HepG2 (cell line): Measurements from ENCODE around the gene SRC. TPM values are rescaled to one million over a fixed set of nuclear protein-coding genes. Genes with fewer than 3 reads are reported as not detected.

Source experiments
- CBX1 ChIP-seq: IDR thresholded peaks from one replicate; pipeline ENCODE4 v1.6.1; 2016; ENCODE audit warnings: antibody characterized with exemption, low read depth
- CCDC6 ChIP-seq: sonication (generic); formaldehyde crosslinking; IDR thresholded peaks from 2 replicates; pipeline ENCODE4 v1.8.1; 2022; ENCODE audit warnings: mild to moderate bottlenecking, missing genetic modification reagents, moderate library complexity
- FOXP1 ChIP-seq, 2 experiments: fragments of 450-650 bp in 1 of 2; IDR thresholded peaks; 2 replicates each; pipeline ENCODE4 v1.6.1; 2017 to 2018; ENCODE audit warnings: antibody characterized with exemption in 1 of 2
- HIVEP1 ChIP-seq: sonication (generic); formaldehyde crosslinking; IDR thresholded peaks from 2 replicates; pipeline ENCODE4 v1.4.0; 2020; ENCODE audit warnings: mild to moderate bottlenecking, missing genetic modification reagents
- HMG20A ChIP-seq: IDR thresholded peaks from 2 replicates; pipeline ENCODE4 v1.6.1; 2016; ENCODE audit warnings: borderline replicate concordance
- HNF4G ChIP-seq, 2 experiments: sonication (generic) in 1 of 2; formaldehyde crosslinking in 1 of 2; IDR thresholded peaks; 2 replicates each; pipeline versions ENCODE4 v1.4.0 to v1.6.1; 2011 to 2020; ENCODE audit warnings: borderline replicate concordance in 2 of 2, low read depth in 2 of 2, mild to moderate bottlenecking in 2 of 2, low read length in 1 of 2, missing genetic modification reagents in 1 of 2, moderate library complexity in 1 of 2
- HOXA5 ChIP-seq: sonication (generic); formaldehyde crosslinking; IDR thresholded peaks from 2 replicates; pipeline ENCODE4 v1.4.0; 2020; ENCODE audit warnings: missing genetic modification reagents
- KLF6 ChIP-seq: IDR thresholded peaks from 2 replicates; pipeline ENCODE4 v1.8.0; 2016; ENCODE audit warnings: missing biosample characterization, missing genetic modification reagents
- NR2C2 ChIP-seq: sonication (generic); formaldehyde crosslinking; IDR thresholded peaks from 2 replicates; pipeline ENCODE4 v1.4.0; 2020; ENCODE audit warnings: missing genetic modification reagents, mild to moderate bottlenecking, moderate library complexity, borderline replicate concordance
- POLR2A ChIP-seq, 2 experiments: IDR thresholded peaks; 2 replicates each; pipeline ENCODE4 v1.6.1; 2011; ENCODE audit warnings: low read depth in 2 of 2, low read length in 2 of 2, mild to moderate bottlenecking in 1 of 2, moderate library complexity in 1 of 2; ENCODE audit not compliant: insufficient read depth in 1 of 2
- PRMT3 ChIP-seq: sonication (generic); formaldehyde crosslinking; IDR thresholded peaks from 2 replicates; pipeline ENCODE4 v1.8.1; 2022; ENCODE audit warnings: low read depth, mild to moderate bottlenecking, moderate library complexity, missing genetic modification reagents, borderline replicate concordance
- REL ChIP-seq: sonication (generic); formaldehyde crosslinking; conservative IDR thresholded peaks from 2 replicates; pipeline ENCODE4 v1.8.0; 2022; ENCODE audit warnings: mild to moderate bottlenecking, missing genetic modification reagents, moderate library complexity
- REST ChIP-seq, 2 experiments: IDR thresholded peaks; 2 replicates each; pipeline ENCODE4 v1.6.1; 2011 to 2012; ENCODE audit warnings: low read length in 2 of 2, borderline replicate concordance in 1 of 2, low read depth in 1 of 2, mild to moderate bottlenecking in 1 of 2, moderate library complexity in 1 of 2
- SKI ChIP-seq: fragments of 450-650 bp; IDR thresholded peaks from one replicate; pipeline ENCODE4 v1.6.1; 2018; ENCODE audit warnings: mild to moderate bottlenecking; ENCODE audit not compliant: partially characterized antibody
- SKIL ChIP-seq: sonication (generic); formaldehyde crosslinking; IDR thresholded peaks from 2 replicates; pipeline ENCODE4 v1.8.0; 2022; ENCODE audit warnings: missing genetic modification reagents, mild to moderate bottlenecking, moderate library complexity, borderline replicate concordance
- SOX6 ChIP-seq, 2 experiments: fragments of 450-650 bp in 1 of 2; sonication (generic) in 1 of 2; formaldehyde crosslinking in 1 of 2; IDR thresholded peaks; 2 replicates each; pipeline versions ENCODE4 v1.4.0 to v1.6.1; 2017 to 2020; ENCODE audit warnings: antibody characterized with exemption in 1 of 2, mild to moderate bottlenecking in 1 of 2, missing genetic modification reagents in 1 of 2
- ZFY ChIP-seq: sonication (generic); formaldehyde crosslinking; IDR thresholded peaks from 2 replicates; pipeline ENCODE4 v1.4.0; 2020; ENCODE audit warnings: missing genetic modification reagents
- ZNF430 ChIP-seq: sonication (generic); formaldehyde crosslinking; IDR thresholded peaks from 2 replicates; pipeline ENCODE4 v1.9.0; 2021; ENCODE audit warnings: mild to moderate bottlenecking, missing genetic modification reagents
- ZNF563 ChIP-seq: sonication (generic); formaldehyde crosslinking; IDR thresholded peaks from 2 replicates; pipeline ENCODE4 v1.8.0; 2022; ENCODE audit warnings: mild to moderate bottlenecking, moderate library complexity, missing genetic modification reagents
- ZSCAN30 ChIP-seq: sonication (generic); formaldehyde crosslinking; IDR thresholded peaks from 2 replicates; pipeline ENCODE4 v1.5.0; 2020; ENCODE audit warnings: mild to moderate bottlenecking, missing genetic modification reagents
- polyA plus RNA-seq, 8 experiments: library from polyadenylated mRNA; depleted of rRNA in 3 of 8; stranded (reverse) in 7 of 8; unstranded in 1 of 8; fragments of >200 nt; fragmentation: Illumina TruSeq in 4 of 8; extraction: Trizol in 4 of 8; gene quantifications; 2 replicates each; pipeline versions ENCODE4 v1.2.1 to v1.2.3, GENCODE V29; 2011 to 2016; ENCODE audit warnings: low read depth in 4 of 8, missing spikeins in 1 of 8, mixed read lengths in 1 of 8; ENCODE audit not compliant: insufficient read depth in 1 of 8
- total RNA-seq, 5 experiments: library from RNA; depleted of rRNA; stranded (reverse); fragments of >200 nt; fragmentation: Illumina TruSeq; extraction: Trizol; gene quantifications; 2 replicates each; pipeline ENCODE4 v1.2.3, GENCODE V29; 2016; ENCODE audit warnings: low read depth in 1 of 5

Gene SRC
- total and polyA plus RNA-seq, 2 of the 13 experiments (the other 11 are each of a cell fraction or from before 2014, with no cell fraction given), result 54.7 to 192 TPM

GRCh38 chr20:37345339-37346235 is at the start of gene SRC (continued):
- TF ChIP-seq NR2C2 (CRISPR knock-in tag) (peak; percentile 30; the same call in 1 of the 2 replicates), HNF4G (IDR thresholded peaks at IDR 0.05; ENCODE audit: borderline replicate concordance, low read depth, low read length) (peak; percentile 5; the same call in 1 of the 2 replicates), HNF4G (CRISPR knock-in tag; IDR thresholded peaks at IDR 0.05; ENCODE audit: borderline replicate concordance, low read depth) (no peak), POLR2A (IDR thresholded peaks at IDR 0.05; ENCODE audit: insufficient read depth in 1 of 2, low read depth in 2 of 2, low read length in 2 of 2) (peak; percentile 70 to 81), HIVEP1 (0 out of 2 replicates have a peak, but pooled peaks have one; percentile 30), SKI (peak; percentile 37), PRMT3 (CRISPR knock-in tag) (0 out of 2 replicates have a peak, but pooled peaks have one; percentile 57), REL (CRISPR knock-in tag) (0 out of 2 replicates have a peak, but pooled peaks have one; percentile 70), CCDC6 (CRISPR knock-in tag) (peak; percentile 33; the same call in 1 of the 2 replicates), HOXA5 (CRISPR knock-in tag) (no peak), ZSCAN30 (CRISPR knock-in tag) (peak; percentile 3; the same call in 1 of the 2 replicates), FOXP1 (IDR thresholded peaks at IDR 0.05) (no peak), FOXP1 (CRISPR knock-in tag; IDR thresholded peaks at IDR 0.05) (no peak), SOX6 (IDR thresholded peaks at IDR 0.05) (no peak), SOX6 (CRISPR knock-in tag; IDR thresholded peaks at IDR 0.05) (peak; percentile 31; the same call in 1 of the 2 replicates), CBX1 (peak; percentile 60), HMG20A (CRISPR knock-in tag) (no peak), REST (IDR thresholded peaks at IDR 0.05; ENCODE audit: borderline replicate concordance in 1 of 2, low read depth in 1 of 2, low read length in 2 of 2) (no peak), ZNF563 (CRISPR knock-in tag) (peak; percentile 61), ZFY (peak; percentile 68), KLF6 (0 out of 2 replicates have a peak, but pooled peaks have one; percentile 44), ZNF430 (CRISPR knock-in tag) (peak; percentile 46; the same call in 1 of the 2 replicates), SKIL (peak; percentile 16; the same call in 1 of the 2 replicates)
